ENCODE results near the gene DGKD.

- no peak for TF ChIP-seq CTCF (IDR thresholded peaks at IDR 0.05; ENCODE audit: borderline replicate concordance, extremely low read depth, low read length, poor library complexity, severe bottlenecking)
- TF ChIP-seq EZH2 (IDR thresholded peaks at IDR 0.05; ENCODE audit: borderline replicate concordance, low read depth, low read length, severe bottlenecking) = no peak
Observed at GRCh38 chr2:233418052-233418760, 63.9 kb downstream of the DGKD start.
